PC-9 (cell line): ENCODE data around the gene ZNF576. TPM values are rescaled to one million over a fixed set of nuclear protein-coding genes. Genes with fewer than 3 reads are reported as not detected.
A peak's percentile ranks its signal among the peaks of the same experiment; 100 is the strongest.

Experiments used
- BruUV-seq: library from RNA; stranded (reverse); fragments of 400-500 nt; replicated peaks from 2 replicates; lab custom pipeline; 2021; lab: Mats Ljungman, UMichigan
- CTCF ChIA-PET: fragments of 300-600 bp; sonication (Branson Sonifier 250); formaldehyde crosslinking; loops from one replicate; lab custom pipeline; 2022; ENCODE audit warnings: antibody characterized with exemption; lab: Charles Lee
- POLR2A ChIA-PET: fragments of 300-600 bp; sonication (Branson Sonifier 250); formaldehyde crosslinking; loops from one replicate; lab custom pipeline; 2022; ENCODE audit warnings: antibody characterized with exemption; ENCODE audit not compliant: unreplicated experiment; lab: Charles Lee
- DNase-seq, 2 experiments: peaks; one replicate each; pipeline versions ENCODE4 v3.0.0 to v3.0.0-alpha.2; 2015 to 2022; ENCODE audit warnings: mixed read lengths in 1 of 2
- H2AFZ ChIP-seq: fragments of 200-600 bp; sonication (generic); 2 replicates; pipeline ENCODE4 v1.8.1; 2017; ENCODE audit warnings: antibody characterized with exemption
- H3F3A ChIP-seq: fragments of 200-600 bp; sonication (generic); 2 replicates; pipeline ENCODE4 v1.8.1; 2017; ENCODE audit warnings: antibody characterized with exemption, mild to moderate bottlenecking, low read depth; ENCODE audit not compliant: insufficient read depth
- H3K27ac ChIP-seq: fragments of 200-600 bp; sonication (generic); 2 replicates; pipeline ENCODE4 v1.6.1; 2016; ENCODE audit warnings: mixed run types
- H3K27me3 ChIP-seq: fragments of 200-600 bp; sonication (generic); 2 replicates; pipeline ENCODE4 v1.6.1; 2016; ENCODE audit warnings: low read depth, mixed run types; ENCODE audit not compliant: insufficient read depth
- H3K36me3 ChIP-seq: fragments of 200-600 bp; sonication (generic); 2 replicates; pipeline ENCODE4 v1.6.1; 2016; ENCODE audit warnings: low read depth, mixed run types
- H3K4me1 ChIP-seq: fragments of 200-600 bp; sonication (generic); replicated peaks from 2 replicates; pipeline ENCODE4 v1.6.1; 2016; ENCODE audit warnings: mixed run types; ENCODE audit not compliant: insufficient read depth
- H3K4me2 ChIP-seq: fragments of 200-600 bp; sonication (generic); 2 replicates; pipeline ENCODE4 v1.6.1; 2017; ENCODE audit warnings: mixed run types
- H3K4me3 ChIP-seq: fragments of 200-600 bp; sonication (generic); 2 replicates; pipeline ENCODE4 v1.6.1; 2016; ENCODE audit warnings: mixed run types
- H3K79me2 ChIP-seq: fragments of 200-600 bp; sonication (generic); 2 replicates; pipeline ENCODE4 v1.6.1; 2017; ENCODE audit warnings: low read depth, mixed run types
- H3K9me2 ChIP-seq: fragments of 200-600 bp; sonication (generic); 2 replicates; pipeline ENCODE4 v1.8.1; 2017; ENCODE audit warnings: mild to moderate bottlenecking; ENCODE audit not compliant: insufficient read depth
- H3K9me3 ChIP-seq: fragments of 200-600 bp; sonication (generic); 2 replicates; pipeline ENCODE4 v1.8.1; 2016; ENCODE audit warnings: low read depth; ENCODE audit not compliant: insufficient read depth
- H4K20me1 ChIP-seq: fragments of 200-600 bp; sonication (generic); 2 replicates; pipeline ENCODE4 v1.8.1; 2017; ENCODE audit not compliant: insufficient read depth
- CTCF ChIP-seq: fragments of 200-600 bp; sonication (generic); conservative IDR thresholded peaks from 2 replicates; pipeline ENCODE4 v1.6.1; 2017; ENCODE audit warnings: mixed run types, antibody characterized with exemption, mild to moderate bottlenecking, moderate library complexity
- EZH2 ChIP-seq: fragments of 200-600 bp; sonication (generic); IDR thresholded peaks from 2 replicates; pipeline ENCODE4 v1.8.0; 2017; ENCODE audit warnings: antibody characterized with exemption, low read depth
- intact Hi-C: fragments of 100-400 bp; cut with micrococcal nuclease; formaldehyde crosslinking; loops from one replicate; pipeline ENCODE4 v1.10.0; 2022; ENCODE audit not compliant: unreplicated experiment
- total RNA-seq: library from RNA; stranded (reverse); gene quantifications from 2 replicates; pipeline ENCODE4 v1.2.3, GENCODE V29; 2021

The ZNF576 gene
- total RNA-seq, 1 experiment from 2014 or later, result 15.5 TPM

DNA sequence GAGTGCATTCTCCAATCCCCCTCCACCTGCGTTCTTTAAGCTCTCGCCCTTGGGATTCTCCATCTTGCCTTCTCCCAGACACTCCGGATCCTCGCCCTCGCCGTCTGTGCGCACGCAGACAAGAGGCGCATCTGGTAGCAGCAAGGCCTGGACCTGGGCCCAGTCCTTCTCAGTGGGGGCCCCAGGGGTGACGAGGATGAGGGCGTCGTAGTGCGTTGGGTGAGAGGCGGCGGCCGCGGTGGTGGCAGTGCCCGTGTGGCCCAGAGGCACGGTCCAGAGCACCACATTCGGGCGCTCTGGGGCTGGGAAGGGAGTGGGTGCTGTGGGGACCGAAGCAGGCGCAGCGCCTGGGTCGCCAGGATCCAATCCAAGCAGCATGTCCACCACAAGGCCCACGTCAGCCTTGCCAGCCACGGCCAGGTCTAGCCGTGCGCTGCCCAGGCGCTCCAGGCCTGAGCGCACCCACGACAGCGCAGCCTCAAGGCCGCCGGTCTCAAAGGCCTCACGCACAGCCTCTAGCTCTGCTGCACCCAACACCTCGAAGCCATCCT is 3.5 kb upstream of the ZNF576 start:
- Histone ChIP-seq H3K36me3 (0 out of 2 replicates have a peak, but pooled peaks cover 7% of the 10 kb centered on the region), H2AFZ (no peak overlapping the region), H3K79me2 (peaks cover 37% of the 10 kb centered on the region), H3K9me3 (no peaks in the 10 kb centered on the region), H3K4me1 (peaks cover 14% of the 10 kb centered on the region), H3K27ac (no peak overlapping the region), H3K27me3 (no peaks in the 10 kb centered on the region), H3K9me2 (no peaks in the 10 kb centered on the region), H4K20me1 (peaks cover 10% of the 10 kb centered on the region), H3K4me3 (no peak overlapping the region), H3F3A (peaks cover 16% of the 10 kb centered on the region; the same call in 1 of the 2 replicates), H3K4me2 (no peak overlapping the region)
- no peak for TF ChIP-seq EZH2
- no peak for TF ChIP-seq CTCF
- DNase-seq, result no peak
- no TSS peak for BruUV-seq
- POLR2A ChIA-PET, result no interaction called here
- intact Hi-C loops, result loop anchor here (10.0 kb wide), 1 partner anchor 158 kb away; no protein-coding TSS in a partner anchor
- CTCF ChIA-PET, result no interaction called here

GRCh38 chr19:43594081-43594697 is 2.2 kb upstream of the ZNF576 start:
- POLR2A ChIA-PET, result interaction anchor here (0.5 to 0.6 kb wide), 2 partner anchors 74 to 171 kb away, joined by 3 read pairs; no protein-coding TSS in a partner anchor
- peak overlapping the region; percentile 94 for H3K4me3 ChIP-seq
- H3K4me2 ChIP-seq, result peak overlapping the region; percentile 98
- no peak for TF ChIP-seq CTCF
- TF ChIP-seq EZH2, result no peak
- intact Hi-C loops, result loop anchor here (10.0 kb wide), 1 partner anchor 159 kb away; no protein-coding TSS in a partner anchor
- CTCF ChIA-PET, result interaction anchor here (0.6 to 1.1 kb wide), 8 partner anchors 61 to 216 kb away, joined by 3 to 5 read pairs (median 4); partner anchors contain the start of gene ZNF575
- no peak overlapping the region for H2AFZ ChIP-seq
- no peak for DNase-seq
- H3K4me1 ChIP-seq, result peaks cover 15% of the 10 kb centered on the region
- H3K9me3 ChIP-seq, result no peaks in the 10 kb centered on the region
- no peaks in the 10 kb centered on the region for H3K9me2 ChIP-seq
- 0 out of 2 replicates have a peak, but pooled peaks cover 7% of the 10 kb centered on the region for H3K36me3 ChIP-seq
- peaks cover 48% of the 10 kb centered on the region for H3K79me2 ChIP-seq
- BruUV-seq, result no TSS peak
- no peaks in the 10 kb centered on the region for H3K27me3 ChIP-seq
- peaks cover 10% of the 10 kb centered on the region for H4K20me1 ChIP-seq
- peaks cover 12% of the 10 kb centered on the region; the same call in 1 of the 2 replicates for H3F3A ChIP-seq
- H3K27ac ChIP-seq, result no peak overlapping the region

GRCh38 chr19:43594710-43595604 is 1.4 kb upstream of the ZNF576 start:
- intact Hi-C loops, result loop anchor here (1.0 to 10.0 kb wide), 2 partner anchors 160 to 214 kb away; no protein-coding TSS in a partner anchor
- POLR2A ChIA-PET, result interaction anchor here (0.5 to 0.6 kb wide), 2 partner anchors 74 to 170 kb away, joined by 3 read pairs; no protein-coding TSS in a partner anchor

More at GRCh38 chr19:43594710-43595604, 1.4 kb upstream of the ZNF576 start:
- H3K4me1 ChIP-seq, result peaks cover 15% of the 10 kb centered on the region
- 0 out of 2 replicates have a peak, but pooled peaks cover 7% of the 10 kb centered on the region for H3K36me3 ChIP-seq
- H3K9me3 ChIP-seq, result no peaks in the 10 kb centered on the region
- H3K27ac ChIP-seq, result peak overlapping the region; percentile 49
- peak overlapping the region; percentile 98 for H3K4me2 ChIP-seq
- H4K20me1 ChIP-seq, result peaks cover 10% of the 10 kb centered on the region
- CTCF ChIA-PET, result interaction anchor here (0.6 to 1.1 kb wide), 9 partner anchors 19 to 215 kb away, joined by 3 to 5 read pairs (median 4); partner anchors contain the start of gene ZNF575
- peak overlapping the region; percentile 94 for H3K4me3 ChIP-seq
- DNase-seq, result peak; percentile 38 to 70
- no peaks in the 10 kb centered on the region for H3K9me2 ChIP-seq
- BruUV-seq, result no TSS peak
- peak overlapping the region; percentile 82 for H2AFZ ChIP-seq
- TF ChIP-seq CTCF (peak; percentile 90), EZH2 (no peak)
- peaks cover 12% of the 10 kb centered on the region; the same call in 1 of the 2 replicates for H3F3A ChIP-seq
- peaks cover 48% of the 10 kb centered on the region for H3K79me2 ChIP-seq
- no peaks in the 10 kb centered on the region for H3K27me3 ChIP-seq
